ENCODE data around the gene NID2. TPM values are rescaled to one million over a fixed set of nuclear protein-coding genes. Genes with fewer than 3 reads are reported as not detected.

NID2 gene
- polyA plus RNA-seq, 3 donors = 91.7 to 102 (median 97.7) TPM

GRCh38 chr14:51959928-51960327 lies 108.9 kb downstream of the NID2 start:
- DNase-seq = no peak

- DNase-seq = no peak
Observed at GRCh38 chr14:51957950-51958349, 110.9 kb downstream of the NID2 start.

Other genes with a start within 250 kb of the NID2 start
- 10 to 100 TPM; 56.4 to 67.4 (median 58.2) TPM for gene GNG2, start 208.4 kb downstream of the NID2 start, polyA plus RNA-seq (ENCODE audit: insufficient read length in 3 of 3)
- 100 to 1,000 TPM; 231 to 290 (median 246) TPM for gene RTRAF, start 79.5 kb downstream of the NID2 start, polyA plus RNA-seq (ENCODE audit: insufficient read length in 3 of 3)
- 1 to 10 TPM in 1 of 3 donors, under 1 TPM in 2; 0.84 to 1.1 (median 0.87) TPM for gene PTGDR, start 198.6 kb upstream of the NID2 start, polyA plus RNA-seq (ENCODE audit: insufficient read length in 3 of 3)
- gene PTGER2, start 245.3 kb upstream of the NID2 start, polyA plus RNA-seq (ENCODE audit: insufficient read length in 3 of 3) = 1 to 10 TPM; 6.5 to 7.8 (median 6.6) TPM